ENCODE results near the gene NAT16. TPM values are rescaled to one million over a fixed set of nuclear protein-coding genes. Genes with fewer than 3 reads are reported as not detected.

The NAT16 gene
- total and polyA plus RNA-seq, 2 of the 13 experiments (the other 11 are each of a cell fraction or from before 2014, with no cell fraction given), result 0.04 TPM; not detected in 1

- TF ChIP-seq ZBTB38 (CRISPR knock-in tag; IDR thresholded peaks at IDR 0.05) (peak; percentile 56; the same call in 1 of the 2 replicates), KLF12 (CRISPR knock-in tag; IDR thresholded peaks at IDR 0.05; ENCODE audit: borderline replicate concordance) (no peak), ZNF841 (CRISPR knock-in tag; IDR thresholded peaks at IDR 0.05; ENCODE audit: borderline replicate concordance) (no peak), NFRKB (IDR thresholded peaks at IDR 0.05) (no peak), RAD21 (CRISPR knock-in tag; IDR thresholded peaks at IDR 0.05) (peak; percentile 51; the same call in 1 of the 2 replicates), ARID2 (CRISPR knock-in tag; IDR thresholded peaks at IDR 0.05; ENCODE audit: borderline replicate concordance) (no peak), ZNF34 (CRISPR knock-in tag; IDR thresholded peaks at IDR 0.05; ENCODE audit: borderline replicate concordance) (no peak), MBD4 (IDR thresholded peaks at IDR 0.05; ENCODE audit: borderline replicate concordance, low read length) (no peak), ZC3H4 (CRISPR knock-in tag; IDR thresholded peaks at IDR 0.05; ENCODE audit: borderline replicate concordance) (no peak), ZXDC (CRISPR knock-in tag; IDR thresholded peaks at IDR 0.05) (no peak), PAX8 (CRISPR knock-in tag; IDR thresholded peaks at IDR 0.05; ENCODE audit: borderline replicate concordance) (no peak), ZNF784 (CRISPR knock-in tag; IDR thresholded peaks at IDR 0.05; ENCODE audit: borderline replicate concordance) (no peak), ZNF766 (CRISPR knock-in tag; IDR thresholded peaks at IDR 0.05; ENCODE audit: borderline replicate concordance) (no peak), ZNF724P (CRISPR knock-in tag; IDR thresholded peaks at IDR 0.05; ENCODE audit: borderline replicate concordance) (0 out of 2 replicates have a peak, but pooled peaks have one; percentile 30), ZNF746 (CRISPR knock-in tag; IDR thresholded peaks at IDR 0.05) (no peak), IKZF5 (CRISPR knock-in tag; IDR thresholded peaks at IDR 0.05) (no peak; the same call in 1 of the 2 replicates), ZNF597 (CRISPR knock-in tag; IDR thresholded peaks at IDR 0.05) (no peak), GLMP (CRISPR knock-in tag; IDR thresholded peaks at IDR 0.05; ENCODE audit: borderline replicate concordance) (no peak), ZNF124 (CRISPR knock-in tag; IDR thresholded peaks at IDR 0.05) (no peak), JARID2 (CRISPR knock-in tag; IDR thresholded peaks at IDR 0.05; ENCODE audit: insufficient replicate concordance) (no peak), KLF16 (CRISPR knock-in tag; IDR thresholded peaks at IDR 0.05) (no peak; a peak in 1 of 4 replicates), SOX13 (IDR thresholded peaks at IDR 0.05) (no peak), SOX13 (CRISPR knock-in tag; conservative IDR thresholded peaks at IDR 0.05 in 1 of 2, IDR thresholded peaks at IDR 0.05 in 1 of 2) (no peak; a peak in 2 of 4 replicates)
Measured at GRCh38 chr7:101138213-101138870, 41.8 kb downstream of the NAT16 start (continued).
